GM23248 (cell line): ENCODE measurements around the gene RNF149. TPM values are rescaled to one million over a fixed set of nuclear protein-coding genes. Genes with fewer than 3 reads are reported as not detected.
"Not testable (repeated sequence)": the region's sequence is repeated elsewhere in the genome, so short reads cannot be mapped to it uniquely, and the experiment has no call there.

ENCODE experiments used
- DNase-seq: peaks from one replicate; pipeline ENCODE4 v3.0.0-alpha.2; 2015
- H2AFZ ChIP-seq: fragments of 200-600 bp; sonication (generic); 2 replicates; pipeline ENCODE4 v1.6.1; 2016; ENCODE audit warnings: antibody characterized with exemption
- H3F3A ChIP-seq: fragments of 200-600 bp; sonication (generic); 2 replicates; pipeline ENCODE4 v1.6.1; 2016; ENCODE audit warnings: mild to moderate bottlenecking, antibody characterized with exemption, mixed run types; ENCODE audit not compliant: insufficient read depth
- H3K27ac ChIP-seq: fragments of 200-600 bp; sonication (generic); 2 replicates; pipeline ENCODE4 v1.5.1; 2016; ENCODE audit warnings: mild to moderate bottlenecking
- H3K27me3 ChIP-seq: fragments of 200-600 bp; sonication (generic); replicated peaks from 2 replicates; pipeline ENCODE4 v1.6.1; 2016; ENCODE audit warnings: mild to moderate bottlenecking; ENCODE audit not compliant: insufficient read depth
- H3K36me3 ChIP-seq: fragments of 200-600 bp; sonication (generic); 2 replicates; pipeline ENCODE4 v1.6.1; 2016; ENCODE audit warnings: low read depth, mild to moderate bottlenecking
- H3K4me1 ChIP-seq: fragments of 200-600 bp; sonication (generic); 2 replicates; pipeline ENCODE4 v1.6.1; 2016; ENCODE audit warnings: mild to moderate bottlenecking; ENCODE audit not compliant: insufficient read depth
- H3K4me2 ChIP-seq: fragments of 200-600 bp; sonication (generic); one replicate; pipeline ENCODE4 v1.6.1; 2016; ENCODE audit warnings: mild to moderate bottlenecking; ENCODE audit not compliant: unreplicated experiment
- H3K4me3 ChIP-seq: fragments of 200-600 bp; sonication (generic); 2 replicates; pipeline ENCODE4 v1.5.1; 2016; ENCODE audit warnings: mild to moderate bottlenecking
- H3K79me2 ChIP-seq: fragments of 200-600 bp; sonication (generic); 2 replicates; pipeline ENCODE4 v1.6.1; 2016; ENCODE audit warnings: mild to moderate bottlenecking; ENCODE audit not compliant: insufficient read depth
- H3K9ac ChIP-seq: fragments of 200-600 bp; sonication (generic); 2 replicates; pipeline ENCODE4 v1.6.1; 2016; ENCODE audit warnings: mild to moderate bottlenecking
- H3K9me2 ChIP-seq: fragments of 200-600 bp; sonication (generic); 2 replicates; pipeline ENCODE4 v1.6.1; 2016; ENCODE audit warnings: mixed run types, mild to moderate bottlenecking, moderate library complexity; ENCODE audit not compliant: insufficient read depth
- H3K9me3 ChIP-seq: fragments of 200-600 bp; sonication (generic); one replicate; pipeline ENCODE4 v1.6.1; 2017; ENCODE audit warnings: low read depth
- H4K20me1 ChIP-seq: fragments of 200-600 bp; sonication (generic); 2 replicates; pipeline ENCODE4 v1.6.0; 2016; ENCODE audit not compliant: insufficient read depth
- EZH2 ChIP-seq: fragments of 200-600 bp; sonication (generic); IDR thresholded peaks from 2 replicates; pipeline ENCODE4 v1.6.1; 2018; ENCODE audit warnings: antibody characterized with exemption, mild to moderate bottlenecking; ENCODE audit not compliant: insufficient read depth, poor library complexity, severe bottlenecking
- EZH2phosphoT487 ChIP-seq: fragments of 200-600 bp; sonication (generic); IDR thresholded peaks from 2 replicates; pipeline ENCODE4 v1.6.1; 2018; ENCODE audit warnings: antibody characterized with exemption, moderate library complexity, mild to moderate bottlenecking, low read depth; ENCODE audit not compliant: insufficient read depth
- WGBS, 2 experiments: methylation state at CpG; one replicate each; pipeline ENCODE4 v1.1.6; 2015 to 2017; ENCODE audit warnings: low lambda C conversion rate in 2 of 2, low coverage in 1 of 2; ENCODE audit errors: missing lambda C conversion rate in 2 of 2; 5-methylcytosine and 5-hydroxymethylcytosine counted together
- in situ Hi-C: fragments of 300-500 bp; cut with MboI; formaldehyde crosslinking; loops from 2 replicates; pipeline ENCODE4 v1.15.0; 2020
- polyA plus RNA-seq: library from polyadenylated mRNA; unstranded; fragments of >200 nt; fragmentation: Nextera tagmentation; extraction: Ambion mirVana; gene quantifications from 2 replicates; pipeline ENCODE4 v1.2.1, GENCODE V29; 2016
- total RNA-seq: library from RNA; depleted of rRNA; stranded (reverse); fragments of >200 nt; shearing (Covaris generic); gene quantifications from 2 replicates; pipeline ENCODE4 v1.2.3, GENCODE V29; 2014

RNF149 gene
- total and polyA plus RNA-seq, 2 experiments from 2014 or later = 51.9 to 58.1 TPM

GRCh38 chr2:101325425-101325824, 16.9 kb upstream of the RNF149 start:
- Histone ChIP-seq H3K9me2 (no peaks in the 10 kb centered on the region), H3F3A (peaks cover 7% of the 10 kb centered on the region), H3K4me3 (no peak overlapping the region), H3K9ac (no peak overlapping the region), H2AFZ (no peak overlapping the region), H3K36me3 (no peaks in the 10 kb centered on the region), H4K20me1 (no peaks in the 10 kb centered on the region), H3K9me3 (no peaks in the 10 kb centered on the region), H3K4me1 (peaks cover 6% of the 10 kb centered on the region; the same call in 1 of the 2 replicates), H3K79me2 (no peaks in the 10 kb centered on the region), H3K27ac (no peak overlapping the region), H3K27me3 (no peaks in the 10 kb centered on the region), H3K4me2 (no peak overlapping the region)
- DNase-seq = no peak
- in situ Hi-C loops = no loop called here
- 69 to 100% methylated on average over 1 of the region's 1 CpG for WGBS, 2 experiments
- no peak for TF ChIP-seq EZH2phosphoT487
- no peak for TF ChIP-seq EZH2

GRCh38 chr2:101316568-101316967, 8.1 kb upstream of the RNF149 start:
- 78 to 86% methylated on average over 6 of the region's 6 CpGs for WGBS, 2 experiments
- H3K27me3 ChIP-seq, H3K79me2 ChIP-seq, H3K4me3 ChIP-seq, H3F3A ChIP-seq, H3K9me2 ChIP-seq, H3K9ac ChIP-seq, H3K9me3 ChIP-seq, in situ Hi-C loops, DNase-seq, H3K4me2 ChIP-seq, H4K20me1 ChIP-seq, H2AFZ ChIP-seq, H3K27ac ChIP-seq, H3K36me3 ChIP-seq, H3K4me1 ChIP-seq: not testable (repeated sequence)

GRCh38 chr2:101311696-101312017, 3.2 kb upstream of the RNF149 start:
- peaks cover 21% of the 10 kb centered on the region for H3K79me2 ChIP-seq

GRCh38 chr2:101310834-101311695, 2.6 kb upstream of the RNF149 start:
- H3K27ac ChIP-seq = no peak overlapping the region
- peaks cover 10% of the 10 kb centered on the region for H3K4me1 ChIP-seq
- peaks cover 14% of the 10 kb centered on the region for H3F3A ChIP-seq
- in situ Hi-C loops = no loop called here
- peak; percentile 30 for DNase-seq
- H3K9me2 ChIP-seq = no peaks in the 10 kb centered on the region
- H3K9me3 ChIP-seq = no peaks in the 10 kb centered on the region
- H3K79me2 ChIP-seq = peaks cover 27% of the 10 kb centered on the region
- H3K27me3 ChIP-seq = no peaks in the 10 kb centered on the region
- no peaks in the 10 kb centered on the region for H3K36me3 ChIP-seq
- no peak overlapping the region for H3K4me2 ChIP-seq
- 70 to 78% methylated on average over 7 of the region's 7 CpGs for WGBS, 2 experiments
- H4K20me1 ChIP-seq = peaks cover 6% of the 10 kb centered on the region; the same call in 1 of the 2 replicates
- H3K4me3 ChIP-seq = no peak overlapping the region
- H3K9ac ChIP-seq = no peak overlapping the region
- TF ChIP-seq EZH2phosphoT487 = no peak
- TF ChIP-seq EZH2 = no peak
- H2AFZ ChIP-seq = no peak overlapping the region

More at GRCh38 chr2:101311696-101312017, 3.2 kb upstream of the RNF149 start:
- Histone ChIP-seq H3K4me2 (no peak overlapping the region), H4K20me1 (0 out of 2 replicates have a peak, but pooled peaks cover under 1% of the 10 kb centered on the region), H3K27ac (no peak overlapping the region), H2AFZ (no peak overlapping the region), H3K9me2 (no peaks in the 10 kb centered on the region), H3F3A (peaks cover 9% of the 10 kb centered on the region), H3K9me3 (no peaks in the 10 kb centered on the region), H3K4me1 (peaks cover 7% of the 10 kb centered on the region; the same call in 1 of the 2 replicates), H3K27me3 (no peaks in the 10 kb centered on the region), H3K4me3 (no peak overlapping the region), H3K9ac (no peak overlapping the region), H3K36me3 (no peaks in the 10 kb centered on the region)
- DNase-seq = no peak
- no peak for TF ChIP-seq EZH2phosphoT487
- no peak for TF ChIP-seq EZH2
- WGBS, 2 experiments = 32 to 45% methylated on average over 3 of the region's 3 CpGs
- in situ Hi-C loops = no loop called here
